Limb (tissue), 2 donors: Measurements from ENCODE around the gene HOXC5.
"Not testable (repeated sequence)": the region's sequence is repeated elsewhere in the genome, so short reads cannot be mapped to it uniquely, and the experiment has no call there.

ENCODE experiments used
- DNase-seq, 2 donors: peaks; one replicate each; pipeline ENCODE4 v3.0.0-alpha.2; 2016; ENCODE audit errors: extremely low spot score in 2 of 2

HOXC5 gene

DNA sequence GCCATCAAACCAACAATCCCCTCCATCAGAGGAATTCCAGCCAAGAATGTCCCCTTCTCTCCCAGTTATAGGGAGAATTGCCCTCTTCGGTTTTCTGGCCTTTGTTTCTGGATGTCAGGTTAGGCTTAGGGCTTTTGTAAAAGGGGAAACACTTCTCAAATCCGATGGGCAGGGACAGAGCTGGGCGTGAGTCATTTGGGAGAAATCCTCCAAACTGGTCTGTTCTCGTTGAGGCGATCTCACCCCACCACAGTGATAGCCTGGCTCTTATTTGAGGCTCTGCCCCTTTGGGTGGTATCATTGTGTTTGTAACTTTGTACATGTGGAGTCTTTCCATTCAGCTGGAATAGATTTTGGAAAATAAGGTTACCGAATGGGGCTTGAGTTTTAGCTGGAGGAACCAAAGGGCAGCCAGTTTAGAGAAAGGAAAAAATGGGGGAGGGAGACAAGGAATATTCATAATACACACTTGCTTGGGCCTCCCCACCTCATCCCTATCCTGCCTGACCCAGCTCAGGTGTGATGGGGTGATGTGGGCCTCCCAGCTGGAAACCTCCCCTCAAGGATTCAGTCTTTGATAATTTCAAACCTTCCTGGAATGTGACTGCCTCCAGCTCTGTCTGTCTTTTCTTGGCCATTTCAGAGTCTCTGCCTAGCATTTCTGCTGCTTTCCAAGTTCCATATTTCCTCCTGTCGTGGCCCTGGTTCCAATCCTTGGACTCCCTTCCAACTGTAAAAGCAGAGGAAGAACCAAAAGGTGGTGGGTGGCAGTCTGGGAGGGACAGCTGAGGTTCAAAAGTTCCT lies 28.3 kb downstream of the HOXC5 start:
- DNase-seq: no peak

DNA sequence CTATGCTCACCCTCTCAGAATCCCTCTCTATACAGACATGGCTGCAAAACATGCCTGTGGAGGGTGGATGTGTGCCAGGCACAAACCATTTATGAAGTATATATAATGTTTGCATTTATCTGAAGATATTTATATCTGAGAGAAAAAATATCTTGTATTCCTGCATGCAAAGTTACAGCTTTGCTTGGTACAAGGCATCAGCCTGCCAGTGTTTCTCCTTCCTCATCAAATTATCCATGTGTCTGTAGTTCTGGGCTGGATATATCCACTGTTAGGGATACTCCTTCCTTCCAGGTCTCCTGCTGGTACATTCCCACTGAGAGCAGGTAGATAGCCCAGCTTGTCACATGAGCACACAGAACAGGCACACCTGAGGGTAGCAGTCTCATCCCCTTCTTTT lies 32.8 kb downstream of the HOXC5 start:
- DNase-seq: no peak

DNA sequence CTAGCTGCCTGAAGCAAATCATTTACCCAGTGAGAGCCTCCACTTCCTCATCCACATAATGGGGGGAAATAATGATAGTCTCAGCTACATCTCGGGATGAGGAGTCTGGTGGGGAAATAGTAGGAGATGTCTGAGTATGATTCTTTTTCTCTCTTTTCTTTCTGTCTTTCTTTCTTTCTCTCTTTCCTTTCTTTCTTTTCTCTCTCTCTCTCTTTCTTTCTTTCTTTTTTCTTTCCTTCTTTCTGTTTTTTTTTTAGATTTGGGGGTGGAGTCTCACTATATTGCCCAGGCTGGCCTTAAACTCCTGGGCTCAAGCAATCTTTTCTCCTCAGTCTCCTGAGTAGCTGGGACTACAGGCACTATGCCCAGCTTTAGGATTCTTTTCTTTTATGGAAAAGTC lies 33.6 kb downstream of the HOXC5 start:
- DNase-seq: no peak

DNA sequence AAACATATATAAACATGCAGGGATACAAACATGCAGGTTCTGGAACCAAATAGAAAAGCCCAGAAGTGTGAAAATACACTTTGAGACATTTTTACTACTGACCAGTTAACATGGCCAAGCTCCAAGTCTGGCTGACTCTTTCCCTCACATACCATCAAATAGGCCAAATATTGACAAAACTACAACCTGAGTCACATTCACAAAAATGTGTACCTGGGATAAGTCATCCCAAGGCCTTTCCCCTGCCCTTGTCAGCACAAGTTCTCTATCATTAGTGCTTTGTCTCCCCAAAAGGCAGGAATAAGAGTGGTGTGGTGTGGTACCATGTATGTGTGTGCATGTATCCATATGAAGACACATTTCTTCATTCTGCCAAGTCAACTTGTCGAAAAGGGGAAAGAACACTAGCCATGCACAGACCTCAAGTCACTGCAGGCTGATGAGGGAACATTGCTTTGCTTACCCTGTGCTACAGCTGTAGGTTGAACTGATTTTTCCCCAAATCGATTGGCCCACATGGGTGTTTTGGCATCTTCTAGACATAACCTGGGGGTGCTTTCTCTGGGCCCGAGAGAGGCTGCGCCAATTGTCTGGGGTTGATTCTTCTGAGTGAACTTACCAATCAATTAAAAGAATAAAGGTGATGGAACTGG lies 35.7 kb downstream of the HOXC5 start:
- DNase-seq: no peak

DNA sequence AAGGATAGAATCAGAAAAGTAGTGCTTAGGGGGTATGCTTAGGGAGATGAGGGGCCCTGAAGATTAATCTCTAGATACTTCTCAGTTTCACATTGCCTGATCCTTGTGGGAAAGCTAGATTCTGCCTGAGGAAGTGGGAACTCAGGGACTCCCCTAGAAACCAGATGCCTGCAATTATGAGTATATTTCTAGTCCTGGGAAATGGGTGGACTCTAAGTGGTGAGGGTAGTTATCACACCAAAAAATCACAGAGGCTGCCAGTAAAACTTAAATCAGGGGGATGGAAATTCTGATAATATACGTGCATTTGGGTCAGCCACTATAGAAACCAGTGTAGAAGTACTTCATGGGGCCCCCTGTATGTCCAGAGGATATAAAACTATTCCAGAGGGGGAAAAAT lies 39.1 kb downstream of the HOXC5 start:
- DNase-seq: no peak

DNA sequence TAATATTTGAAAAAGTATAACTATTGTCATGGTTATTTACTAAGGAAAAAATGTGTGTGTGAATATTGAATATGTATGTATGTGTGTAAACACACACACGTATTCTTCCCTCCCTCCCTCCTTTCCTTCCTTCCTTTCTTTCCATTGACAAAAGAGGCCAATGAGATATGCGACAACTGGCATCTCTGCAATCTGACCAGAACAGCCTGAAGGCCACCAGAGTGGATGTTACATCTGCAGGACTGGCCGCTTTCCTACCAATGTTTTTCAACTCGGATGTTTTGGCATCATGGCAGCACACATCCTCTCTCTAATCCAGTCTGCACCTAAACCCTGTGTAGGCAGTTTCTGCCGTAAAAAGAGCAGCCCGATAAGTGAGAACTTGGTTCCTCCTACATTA lies 41.5 kb downstream of the HOXC5 start:
- no peak for DNase-seq

DNA sequence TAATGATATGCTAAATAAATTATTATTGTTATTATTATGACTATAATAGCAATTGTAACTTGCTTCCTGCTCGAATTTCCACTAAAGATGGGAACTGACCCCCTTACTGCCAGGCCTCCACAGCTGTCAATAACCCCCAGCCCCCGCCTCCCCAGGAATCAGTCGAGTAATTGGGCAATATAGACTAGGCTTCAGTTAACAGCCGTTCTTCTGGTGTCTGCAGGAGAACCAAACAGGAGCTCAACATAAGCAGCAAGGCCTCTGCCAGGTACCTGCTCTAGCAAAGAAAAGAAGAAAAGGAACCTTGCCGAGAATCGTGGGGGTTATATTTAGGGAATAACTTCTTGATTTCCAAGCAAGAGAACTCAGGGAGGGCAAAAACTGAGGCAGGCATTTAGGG lies 42.6 kb downstream of the HOXC5 start:
- DNase-seq: no peak

DNA sequence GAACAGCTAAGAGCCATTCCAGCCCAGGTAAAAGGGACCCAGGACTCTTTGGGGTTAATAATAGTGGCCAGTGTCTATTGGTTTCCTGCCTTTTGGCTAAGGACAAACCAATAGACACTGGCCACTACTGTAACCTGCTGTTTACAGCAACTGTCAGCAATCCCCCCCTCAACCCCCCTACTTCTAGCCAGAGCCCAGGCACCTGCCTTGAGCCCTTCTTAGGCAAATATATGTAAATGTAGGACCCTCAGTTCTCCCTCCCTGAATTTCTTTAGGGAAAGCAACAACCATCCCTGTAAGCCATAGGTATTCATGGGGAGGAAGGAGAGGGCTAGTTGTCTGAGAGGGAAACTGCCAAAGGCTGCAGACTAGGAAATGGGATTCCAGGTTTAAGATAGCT lies 43.1 kb downstream of the HOXC5 start:
- DNase-seq: no peak

DNA sequence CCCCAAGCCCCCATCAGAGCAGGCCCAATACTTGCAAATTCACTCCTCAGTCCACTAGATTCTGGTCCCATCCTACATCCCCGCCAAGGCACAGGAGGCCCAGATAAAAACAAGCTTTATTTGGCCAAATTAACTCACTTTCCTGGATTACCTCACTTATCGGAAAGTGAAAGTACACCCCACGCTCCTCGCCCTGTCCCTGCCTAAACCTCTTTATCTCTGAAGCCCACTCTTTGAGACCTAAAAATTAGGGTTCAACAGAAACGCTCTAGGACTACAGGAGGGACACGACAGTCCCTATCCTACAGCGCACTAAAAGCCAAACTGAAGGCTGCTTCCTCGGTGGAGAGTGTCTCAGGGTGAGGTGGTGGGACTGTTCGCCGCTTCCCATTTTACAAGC lies 45.0 kb downstream of the HOXC5 start:
- DNase-seq: not testable (repeated sequence)

DNA sequence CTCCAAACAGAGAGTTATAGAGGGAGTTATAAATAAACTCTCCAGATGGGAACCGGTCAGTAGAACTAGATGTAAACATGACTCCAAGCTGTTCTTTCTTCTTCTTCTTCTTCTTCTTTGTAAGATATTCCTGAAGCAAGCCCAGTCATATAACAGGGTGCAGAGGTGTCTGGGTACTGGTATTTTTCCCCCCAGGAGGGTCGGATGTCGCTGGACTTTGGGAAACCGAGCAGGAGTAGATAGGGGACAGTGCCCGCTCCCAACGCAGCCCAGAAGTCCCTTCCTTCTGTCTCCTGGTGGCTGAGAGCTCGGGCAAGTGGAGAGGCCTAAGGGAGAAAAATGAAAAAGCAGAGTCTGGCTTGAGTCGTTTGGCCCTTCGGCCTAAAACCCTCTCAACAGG lies 46.3 kb downstream of the HOXC5 start:
- DNase-seq: not testable (repeated sequence)

DNA sequence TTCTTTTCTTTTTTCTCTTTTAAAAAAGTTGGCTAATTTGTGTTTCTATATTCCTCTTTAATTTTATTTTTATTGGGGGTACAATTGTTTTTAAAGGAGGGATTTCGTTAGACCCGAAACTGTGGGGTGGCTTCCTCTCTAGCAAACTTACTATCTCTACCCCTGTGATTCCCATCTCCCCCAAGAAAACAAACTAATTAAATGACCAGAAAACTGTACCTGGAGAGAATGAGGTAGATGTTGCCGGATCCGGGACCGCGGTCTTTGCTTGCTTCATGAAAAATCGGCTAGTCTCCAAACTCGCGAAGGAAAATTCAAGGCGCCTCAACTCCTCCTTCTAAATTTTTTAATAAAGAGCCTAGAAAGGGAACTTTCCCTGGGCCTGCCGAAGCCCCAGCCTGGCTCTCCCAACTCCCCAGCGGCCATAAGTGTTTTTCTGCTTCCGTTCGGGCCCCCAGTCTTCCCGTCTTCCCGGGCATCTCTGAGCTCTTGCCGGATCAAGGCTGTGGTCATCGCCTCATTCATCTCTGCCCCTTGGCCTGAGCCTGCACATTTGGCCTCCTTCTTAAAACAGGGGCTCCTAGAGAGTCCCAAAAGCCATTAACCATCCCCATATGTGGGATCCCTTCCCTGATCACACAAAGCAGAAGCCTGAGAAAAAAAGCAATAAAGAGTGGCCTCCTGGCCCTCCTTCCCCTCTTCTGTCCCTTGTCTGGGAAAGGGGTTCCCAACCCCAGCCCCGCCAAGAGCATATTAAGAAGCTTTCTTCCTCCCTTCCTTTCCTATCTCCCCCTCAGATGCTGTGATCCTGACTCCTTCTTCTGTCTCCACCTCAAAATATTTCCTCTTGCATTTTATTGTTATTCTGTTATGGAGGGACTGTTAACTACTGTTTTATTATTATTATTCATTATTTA lies 47.4 kb downstream of the HOXC5 start:
- not testable (repeated sequence) for DNase-seq

DNA sequence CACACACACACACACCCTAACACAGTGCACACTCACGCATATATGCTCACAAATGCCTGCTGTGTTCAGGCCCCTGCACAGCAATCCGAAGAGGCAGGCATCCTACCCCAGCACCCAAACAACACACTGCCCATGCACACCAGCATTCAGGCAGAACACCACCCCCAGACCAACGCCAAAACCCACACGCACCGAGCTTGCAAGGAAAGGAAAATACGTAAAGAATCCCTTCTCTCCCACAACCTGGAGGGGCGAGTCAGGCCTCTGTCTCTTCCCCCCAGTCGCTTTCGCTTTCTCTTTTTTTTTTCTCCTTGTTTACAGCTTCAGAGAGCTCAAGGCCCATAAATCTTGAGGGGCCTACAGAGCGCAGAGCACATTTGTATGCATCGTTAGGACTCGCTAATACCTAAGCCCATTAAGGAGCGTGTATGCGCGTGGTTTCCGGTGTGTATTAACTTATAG lies 48.2 kb downstream of the HOXC5 start:
- not testable (repeated sequence) for DNase-seq

DNA sequence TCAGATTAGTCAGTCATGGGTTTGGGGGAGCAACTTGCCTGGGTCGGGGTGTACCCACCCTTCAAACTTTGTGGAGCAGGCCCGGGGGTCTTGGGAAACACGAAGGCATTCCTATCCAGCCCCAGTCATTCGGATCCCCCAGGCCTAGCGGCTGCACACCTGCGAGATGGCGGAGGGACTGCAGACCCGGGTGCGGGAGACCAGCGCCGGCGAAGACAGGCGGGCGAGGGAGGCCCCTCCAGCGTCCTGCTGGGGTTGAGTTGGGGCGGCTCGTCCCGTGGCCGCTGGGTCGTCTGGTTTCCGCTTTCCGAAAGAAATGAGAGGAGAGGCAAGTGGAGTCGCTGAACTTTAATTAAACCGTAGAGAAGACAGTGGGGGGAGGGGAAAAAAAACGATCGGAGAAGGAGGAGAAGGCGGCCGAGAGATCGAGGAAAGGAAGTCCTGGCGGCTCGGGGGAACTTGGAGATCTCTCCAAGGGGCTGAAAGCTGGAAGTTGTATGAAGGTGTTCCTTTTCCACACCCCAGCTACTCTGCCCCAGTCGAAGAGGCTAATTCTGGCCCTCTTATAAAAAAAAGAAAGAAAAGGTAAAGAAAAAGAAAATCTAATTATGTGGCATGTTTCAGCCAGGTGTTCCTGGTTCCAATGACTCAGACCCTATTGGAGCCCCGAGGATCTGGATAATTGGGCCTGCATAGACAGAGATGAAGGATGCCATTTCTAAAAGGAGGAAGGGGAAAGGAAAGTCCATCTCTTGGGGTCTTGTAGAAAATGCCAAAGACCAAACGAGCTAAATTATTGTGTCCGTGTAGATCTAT lies 48.9 kb downstream of the HOXC5 start:
- DNase-seq: not testable (repeated sequence)

DNA sequence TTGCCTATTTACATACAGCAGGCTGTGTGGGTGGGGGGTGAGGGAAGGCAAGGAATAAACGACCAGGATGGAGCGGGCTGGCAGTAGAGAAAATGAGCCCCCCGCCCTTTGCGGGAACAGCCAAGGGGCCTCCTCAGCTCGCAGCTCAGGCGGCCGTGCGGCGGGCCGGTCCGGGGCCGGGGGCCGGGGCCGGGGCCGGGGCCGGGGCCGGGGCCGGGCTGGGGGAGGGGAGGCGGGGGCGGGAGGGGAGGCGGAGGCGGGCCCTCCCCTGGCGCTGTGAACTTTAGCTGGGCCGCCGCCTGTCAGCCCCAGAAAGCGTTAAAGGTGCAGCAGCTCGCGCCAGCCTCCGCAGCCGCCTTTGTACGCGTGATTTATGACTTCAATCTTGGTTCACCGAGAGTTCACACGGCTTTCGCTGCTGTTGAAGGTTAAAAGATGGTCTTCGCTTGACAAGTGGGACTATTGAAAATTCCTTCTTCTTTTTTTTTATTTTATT lies 49.6 kb downstream of the HOXC5 start:
- peak; percentile 69 to 82 for DNase-seq
